Trophoblast cell (in vitro differentiated cells and primary cell): Measurements from ENCODE around the gene CERKL.

ENCODE experiments used
- DNase-seq, 2 donors: peaks; one replicate each; pipeline ENCODE4 v3.0.0-alpha.2; 2016
- H2AFZ ChIP-seq: 2 replicates; pipeline ENCODE4 v1.6.1; 2013; ENCODE audit warnings: low read length, moderate library complexity, mild to moderate bottlenecking; ENCODE audit not compliant: insufficient read depth, poor library complexity
- H2AK5ac ChIP-seq: 2 replicates; pipeline ENCODE4 v1.6.1; 2013; ENCODE audit warnings: mild to moderate bottlenecking, low read length
- H2BK120ac ChIP-seq: 2 replicates; pipeline ENCODE4 v1.6.1; 2013; ENCODE audit warnings: low read length, mild to moderate bottlenecking, moderate library complexity; ENCODE audit not compliant: insufficient read depth, poor library complexity
- H2BK12ac ChIP-seq: 2 replicates; pipeline ENCODE4 v1.6.1; 2013; ENCODE audit warnings: mild to moderate bottlenecking, low read length, moderate library complexity
- H2BK5ac ChIP-seq: 2 replicates; pipeline ENCODE4 v1.6.1; 2013; ENCODE audit warnings: low read length, low read depth, moderate library complexity, mild to moderate bottlenecking; ENCODE audit not compliant: poor library complexity
- H3K14ac ChIP-seq: 2 replicates; pipeline ENCODE4 v1.6.1; 2013; ENCODE audit warnings: mild to moderate bottlenecking, low read length
- H3K18ac ChIP-seq: 2 replicates; pipeline ENCODE4 v1.6.1; 2013; ENCODE audit warnings: mild to moderate bottlenecking, low read length
- H3K23ac ChIP-seq: 2 replicates; pipeline ENCODE4 v1.6.1; 2013; ENCODE audit warnings: low read length
- H3K27ac ChIP-seq: 2 replicates; pipeline ENCODE4 v1.5.1; 2013; ENCODE audit warnings: low read depth, mild to moderate bottlenecking, inconsistent platforms, low read length, moderate library complexity
- H3K27me3 ChIP-seq: 2 replicates; pipeline ENCODE4 v1.6.1; 2013; ENCODE audit warnings: inconsistent platforms, mild to moderate bottlenecking, low read length, moderate library complexity; ENCODE audit not compliant: insufficient read depth
- H3K36me3 ChIP-seq, 2 experiments: 1 replicate in 1 of 2; 2 replicates in 1 of 2; pipeline ENCODE4 v1.6.1; 2013; ENCODE audit warnings: low read length in 2 of 2, mild to moderate bottlenecking in 2 of 2, moderate library complexity in 1 of 2; ENCODE audit not compliant: insufficient read depth in 2 of 2, control insufficient read depth in 1 of 2
- H3K4ac ChIP-seq: 2 replicates; pipeline ENCODE4 v1.6.1; 2013; ENCODE audit warnings: low read depth, mild to moderate bottlenecking, low read length, moderate library complexity
- H3K4me1 ChIP-seq, 2 experiments: 1 replicate in 1 of 2; 2 replicates in 1 of 2; pipeline ENCODE4 v1.6.1; 2013; ENCODE audit warnings: low read length in 2 of 2, mild to moderate bottlenecking in 2 of 2, moderate library complexity in 1 of 2; ENCODE audit not compliant: insufficient read depth in 2 of 2, control insufficient read depth in 1 of 2
- H3K4me2 ChIP-seq: 2 replicates; pipeline ENCODE4 v1.6.1; 2013; ENCODE audit warnings: inconsistent platforms, mild to moderate bottlenecking, low read length, moderate library complexity
- H3K4me3 ChIP-seq: 2 replicates; pipeline ENCODE4 v1.5.1; 2013; ENCODE audit warnings: mild to moderate bottlenecking, low read depth, low read length, inconsistent platforms
- H3K79me1 ChIP-seq: one replicate; pipeline ENCODE4 v1.6.1; 2013; ENCODE audit warnings: low read length
- H3K79me2 ChIP-seq: 2 replicates; pipeline ENCODE4 v1.6.1; 2013; ENCODE audit warnings: low read length, mild to moderate bottlenecking; ENCODE audit not compliant: control insufficient read depth, insufficient read depth, poor library complexity
- H3K9ac ChIP-seq: 2 replicates; pipeline ENCODE4 v1.6.1; 2013; ENCODE audit warnings: mild to moderate bottlenecking, low read length
- H3K9me3 ChIP-seq: 2 replicates; pipeline ENCODE4 v1.6.1; 2013; ENCODE audit warnings: low read depth, mild to moderate bottlenecking, control low read depth, inconsistent platforms, low read length; ENCODE audit not compliant: insufficient read depth
- H4K12ac ChIP-seq: 2 replicates; pipeline ENCODE4 v1.6.1; 2013; ENCODE audit warnings: low read depth, mild to moderate bottlenecking, low read length, moderate library complexity
- H4K8ac ChIP-seq: 2 replicates; pipeline ENCODE4 v1.6.1; 2013; ENCODE audit warnings: low read depth, mild to moderate bottlenecking, low read length, moderate library complexity
- H4K91ac ChIP-seq: one replicate; pipeline ENCODE4 v1.6.1; 2013; ENCODE audit warnings: low read depth, mild to moderate bottlenecking, low read length, moderate library complexity
- whole genome bisulfite sequencing: extraction: QIAGEN DNeasy Blood & Tissue Kit; methylation state at CpG from one replicate; pipeline ENCODE4 v1.1.7; 2013; ENCODE audit warnings: missing lambda C conversion rate; ENCODE audit not compliant: insufficient read length, insufficient coverage; ENCODE audit errors: extremely low coverage; 5-methylcytosine and 5-hydroxymethylcytosine counted together

CERKL gene

GRCh38 chr2:181685150-181685688, 28.3 kb upstream of the CERKL start:
- Histone ChIP-seq H4K12ac (no peak overlapping the region), H2BK5ac (no peak overlapping the region), H3K27ac (peak overlapping the region; percentile 12), H4K91ac (peak overlapping the region; percentile 10), H3K9ac (no peak overlapping the region), H3K4me1 (peaks cover 20 to 32% of the 10 kb centered on the region in 2 experiments), H4K8ac (no peak overlapping the region), H2BK12ac (no peak overlapping the region), H3K4me2 (peak overlapping the region; percentile 43), H3K79me1 (peaks cover 5% of the 10 kb centered on the region), H2AFZ (no peak overlapping the region), H3K79me2 (no peaks in the 10 kb centered on the region), H3K18ac (peak overlapping the region; percentile 4), H3K14ac (no peak overlapping the region), H3K23ac (no peak overlapping the region), H3K27me3 (peaks cover 33% of the 10 kb centered on the region), H3K4ac (no peak overlapping the region), H2AK5ac (peak overlapping the region; percentile 1), H3K9me3 (peaks cover 6% of the 10 kb centered on the region), H2BK120ac (peak overlapping the region; percentile 2), H3K4me3 (peak overlapping the region; percentile 19), H3K36me3 (no peaks in the 10 kb centered on the region)
- peak; percentile 80 to 85 for DNase-seq
- WGBS, result no CpG with 5 or more reads among the region's 21 CpGs

- H2AFZ ChIP-seq, result no peak overlapping the region
- peak overlapping the region; percentile 19 for H3K4me3 ChIP-seq
- WGBS, result no CpG with 5 or more reads among the region's 26 CpGs
- no peak overlapping the region for H2BK5ac ChIP-seq
- H3K36me3 ChIP-seq, result no peaks in the 10 kb centered on the region
- peak overlapping the region; percentile 4 for H3K18ac ChIP-seq
- H3K27ac ChIP-seq, result peak overlapping the region; percentile 12
- H3K79me1 ChIP-seq, result peaks cover 5% of the 10 kb centered on the region
- H3K4me2 ChIP-seq, result peak overlapping the region; percentile 70
- H3K27me3 ChIP-seq, result peaks cover 37% of the 10 kb centered on the region
- peak overlapping the region; percentile 1 for H2AK5ac ChIP-seq
- H3K4me1 ChIP-seq, result peaks cover 20 to 32% of the 10 kb centered on the region in 2 experiments
- H4K12ac ChIP-seq, result no peak overlapping the region
- H4K91ac ChIP-seq, result peak overlapping the region; percentile 10
- no peak overlapping the region for H3K9ac ChIP-seq
- H3K14ac ChIP-seq, result peak overlapping the region; percentile 0
- peak overlapping the region; percentile 18 for H2BK120ac ChIP-seq
- no peaks in the 10 kb centered on the region for H3K79me2 ChIP-seq
- H4K8ac ChIP-seq, result no peak overlapping the region
- DNase-seq, result no peak
- H3K9me3 ChIP-seq, result peaks cover 6% of the 10 kb centered on the region
- peak overlapping the region; percentile 10 for H2BK12ac ChIP-seq
- H3K4ac ChIP-seq, result no peak overlapping the region
- no peak overlapping the region for H3K23ac ChIP-seq
These were observed 27.7 kb upstream of the CERKL start for GRCh38 chr2:181684454-181685149.

GRCh38 chr2:181683518-181684453, 26.9 kb upstream of the CERKL start:
- Histone ChIP-seq H3K4me2 (peak overlapping the region; percentile 70), H4K12ac (no peak overlapping the region), H3K4me3 (peak overlapping the region; percentile 46), H3K79me2 (no peaks in the 10 kb centered on the region), H3K36me3 (no peaks in the 10 kb centered on the region), H3K9me3 (peaks cover 6% of the 10 kb centered on the region), H2AFZ (no peak overlapping the region), H3K4ac (no peak overlapping the region), H3K79me1 (peaks cover 5% of the 10 kb centered on the region), H2BK120ac (no peak overlapping the region), H4K91ac (peak overlapping the region; percentile 20), H3K9ac (no peak overlapping the region), H3K27ac (no peak overlapping the region), H3K14ac (no peak overlapping the region), H2AK5ac (no peak overlapping the region), H2BK12ac (no peak overlapping the region), H3K27me3 (peaks cover 45% of the 10 kb centered on the region), H4K8ac (no peak overlapping the region), H2BK5ac (no peak overlapping the region), H3K18ac (no peak overlapping the region), H3K23ac (no peak overlapping the region), H3K4me1 (peaks cover 20 to 32% of the 10 kb centered on the region in 2 experiments)
- DNase-seq, result peak in 1 of 2 donors; percentile 16
- no CpG with 5 or more reads among the region's 85 CpGs for WGBS

GRCh38 chr2:181682795-181683517, 26.1 kb upstream of the CERKL start:
- Histone ChIP-seq H3K9ac (no peak overlapping the region), H3K4ac (no peak overlapping the region), H4K91ac (no peak overlapping the region), H3K18ac (no peak overlapping the region), H4K12ac (no peak overlapping the region), H3K23ac (no peak overlapping the region), H3K79me2 (no peaks in the 10 kb centered on the region), H3K79me1 (peaks cover 5% of the 10 kb centered on the region), H2AK5ac (no peak overlapping the region), H2BK5ac (no peak overlapping the region), H3K4me2 (peak overlapping the region; percentile 70), H2BK12ac (no peak overlapping the region), H3K9me3 (peaks cover 11% of the 10 kb centered on the region), H3K27ac (no peak overlapping the region), H3K4me1 (peaks cover 20 to 32% of the 10 kb centered on the region in 2 experiments), H3K27me3 (peaks cover 53% of the 10 kb centered on the region), H2BK120ac (no peak overlapping the region), H3K36me3 (no peaks in the 10 kb centered on the region), H4K8ac (no peak overlapping the region), H3K14ac (no peak overlapping the region), H2AFZ (no peak overlapping the region), H3K4me3 (no peak overlapping the region)
- no CpG with 5 or more reads among the region's 42 CpGs for WGBS
- no peak for DNase-seq
